GM12801 (cell line): ENCODE results near the gene EDAR.

ENCODE experiments used
- CTCF ChIP-seq: IDR thresholded peaks from one replicate; pipeline ENCODE4 v1.5.1; 2011; ENCODE audit warnings: control low read depth; ENCODE audit not compliant: insufficient read length; ENCODE audit errors: extremely low read depth

EDAR gene

DNA sequence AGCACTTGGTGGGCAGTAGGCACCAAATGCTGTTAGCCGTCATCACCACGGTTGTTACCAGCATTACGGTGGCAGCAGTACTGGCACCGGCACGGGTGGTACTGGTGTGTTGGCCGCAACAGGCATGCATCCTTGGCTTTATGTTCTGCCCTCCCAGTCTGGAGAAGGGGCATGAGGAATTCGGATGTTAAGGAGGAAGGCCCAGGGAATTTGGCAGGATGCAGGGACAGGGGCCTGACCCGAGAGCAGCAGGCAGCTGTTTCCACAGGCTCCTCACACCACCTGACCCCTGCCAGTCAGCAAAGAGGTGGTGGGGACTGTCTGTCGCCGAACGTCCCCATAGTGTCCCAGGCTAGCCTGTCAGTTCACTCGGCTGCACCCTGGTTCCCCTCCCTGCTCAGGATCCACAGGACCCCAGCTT is 79.0 kb downstream of the EDAR start:
- no peak for TF ChIP-seq CTCF

DNA sequence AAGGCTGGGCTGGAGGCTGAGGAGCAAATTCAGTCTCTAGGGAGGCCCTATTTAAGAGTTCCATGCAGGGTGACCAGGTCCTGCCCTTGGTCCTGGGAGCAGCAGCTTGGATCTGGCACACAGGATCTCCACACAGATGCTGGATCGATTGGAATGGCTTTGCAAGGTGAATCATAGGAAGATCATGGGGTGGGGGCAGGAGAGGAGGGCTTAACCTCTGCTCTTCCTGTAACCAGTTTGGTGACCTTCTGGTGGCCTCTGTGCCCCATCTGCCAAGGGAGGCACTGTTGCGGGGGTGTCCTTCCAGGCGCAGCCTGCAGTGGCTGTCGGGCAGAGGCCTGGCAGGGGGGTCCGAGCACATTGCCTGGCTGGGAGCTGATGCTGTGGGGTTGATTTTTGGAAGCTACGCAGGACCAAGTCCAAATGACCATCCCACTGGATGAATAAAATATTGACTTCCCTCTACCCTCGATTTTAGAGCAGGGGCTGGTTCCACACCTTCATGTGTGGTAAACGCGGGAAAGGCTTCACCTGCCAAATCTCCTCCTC is 79.7 kb downstream of the EDAR start:
- no peak for TF ChIP-seq CTCF

DNA sequence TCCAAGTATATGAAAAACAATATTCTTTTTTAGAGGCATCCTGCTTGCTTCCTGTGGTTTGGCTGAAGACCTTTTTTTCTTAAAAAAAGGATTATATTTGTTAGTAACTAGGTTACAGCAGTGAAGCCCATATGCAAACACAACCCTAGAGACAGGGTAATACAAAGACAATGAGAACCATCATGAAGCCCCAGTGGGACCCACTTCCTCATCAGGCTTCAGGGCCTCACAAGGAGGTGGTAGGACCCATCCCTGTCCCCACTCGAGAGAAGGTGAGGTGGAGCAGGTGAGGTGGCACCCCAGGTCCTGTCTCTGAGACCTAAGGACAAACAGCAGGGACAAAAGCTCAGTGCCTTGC is 80.3 kb downstream of the EDAR start:
- TF ChIP-seq CTCF = no peak

DNA sequence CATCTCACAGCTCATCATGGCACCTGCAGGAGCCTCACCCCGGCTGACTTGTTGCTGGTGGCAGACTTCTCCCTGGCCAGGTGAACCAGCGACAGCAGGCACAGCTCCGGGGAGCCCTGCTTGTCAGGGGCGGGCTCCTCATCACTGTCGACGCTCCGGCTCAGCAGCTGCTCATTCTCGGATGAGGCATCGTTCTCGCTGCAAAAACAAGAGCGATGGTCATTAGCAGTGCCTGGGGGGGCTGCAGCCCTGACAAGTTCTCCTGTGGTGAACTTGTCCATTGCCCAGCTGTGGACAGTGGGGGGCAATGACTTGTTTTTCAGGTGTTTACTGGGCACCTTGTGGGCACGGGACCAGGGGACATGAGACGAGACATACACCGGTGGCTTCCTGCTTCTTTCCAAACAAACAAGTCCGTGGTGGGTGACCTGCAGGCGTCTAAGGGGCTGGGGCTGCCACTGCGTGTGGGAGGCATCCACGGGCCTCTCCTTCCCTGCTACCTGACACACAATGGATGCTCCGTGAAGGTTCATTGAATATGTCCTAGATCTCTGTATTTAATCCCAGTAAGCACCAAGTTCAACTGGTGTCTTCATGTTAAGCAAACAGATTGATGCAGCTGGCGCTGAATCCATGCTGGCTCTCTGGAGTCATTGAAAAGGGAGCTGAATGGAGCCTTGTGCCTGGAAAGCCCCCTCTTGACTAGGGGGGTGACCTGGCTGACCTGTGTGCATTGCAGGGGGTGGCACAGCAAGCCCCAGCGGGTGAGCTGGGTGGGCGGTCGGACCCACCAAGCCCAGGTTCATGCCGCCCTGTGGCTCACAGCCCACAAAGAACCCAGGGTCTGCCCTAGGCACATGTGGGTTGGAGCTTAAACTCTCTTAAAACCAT is 81.0 kb downstream of the EDAR start:
- no peak for TF ChIP-seq CTCF

- no peak for TF ChIP-seq CTCF
Observed at GRCh38 chr2:108906403-108907077, 82.5 kb downstream of the EDAR start.

DNA sequence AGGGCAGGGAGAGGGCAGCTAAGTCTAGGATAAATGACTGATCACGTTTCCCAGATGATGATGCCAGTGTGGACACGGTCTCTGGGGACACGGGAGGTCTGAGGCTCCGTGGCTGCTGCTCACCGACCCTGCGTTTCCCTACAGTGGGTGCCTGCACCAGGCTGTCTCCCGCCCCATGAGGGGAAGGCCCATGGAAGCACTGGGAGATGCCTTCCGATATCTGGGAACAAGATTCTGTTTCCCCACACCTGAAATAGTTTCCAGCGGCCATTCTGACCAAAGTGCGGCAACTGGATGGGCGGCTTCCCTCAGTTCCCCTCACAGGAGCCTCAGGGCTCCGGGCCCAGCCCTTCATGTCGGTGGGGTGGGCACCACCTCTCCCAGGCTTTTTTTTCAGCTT is 83.1 kb downstream of the EDAR start:
- TF ChIP-seq CTCF = no peak

GRCh38 chr2:108905176-108905575 is 83.8 kb downstream of the EDAR start:
- TF ChIP-seq CTCF = no peak
